Mucosa of rectum (tissue), 2 donors: ENCODE results near the gene ETFA.

Experiments
- H3K27ac ChIP-seq, 2 donors: one replicate each; pipeline ENCODE4 v1.7.0; 2013; ENCODE audit warnings: inconsistent platforms in 2 of 2, low read depth in 2 of 2, low read length in 2 of 2
- H3K27me3 ChIP-seq, 2 donors: one replicate each; pipeline ENCODE4 v1.7.0; 2013; ENCODE audit warnings: low read length in 2 of 2; ENCODE audit not compliant: control insufficient read depth in 2 of 2, insufficient read depth in 2 of 2
- H3K36me3 ChIP-seq, 2 donors: one replicate each; pipeline ENCODE4 v1.7.0; 2013; ENCODE audit warnings: low read length in 2 of 2; ENCODE audit not compliant: control insufficient read depth in 2 of 2, insufficient read depth in 2 of 2
- H3K4me1 ChIP-seq, 2 donors: one replicate each; pipeline ENCODE4 v1.7.0; 2013; ENCODE audit warnings: low read length in 2 of 2, mild to moderate bottlenecking in 1 of 2; ENCODE audit not compliant: control insufficient read depth in 2 of 2, insufficient read depth in 2 of 2
- H3K4me3 ChIP-seq, 2 donors: one replicate each; pipeline ENCODE4 v1.7.0; 2013; ENCODE audit warnings: low read length in 2 of 2
- H3K9ac ChIP-seq, 2 donors: one replicate each; pipeline ENCODE4 v1.7.0; 2013; ENCODE audit warnings: low read length in 2 of 2, low read depth in 1 of 2, mild to moderate bottlenecking in 1 of 2
- H3K9me3 ChIP-seq, 2 donors: one replicate each; pipeline ENCODE4 v1.7.0; 2013; ENCODE audit warnings: low read length in 2 of 2; ENCODE audit not compliant: control insufficient read depth in 2 of 2
- donor health status: healthy.
- donor health status: Normal muscosa, but diverticular disease.

The ETFA gene

DNA sequence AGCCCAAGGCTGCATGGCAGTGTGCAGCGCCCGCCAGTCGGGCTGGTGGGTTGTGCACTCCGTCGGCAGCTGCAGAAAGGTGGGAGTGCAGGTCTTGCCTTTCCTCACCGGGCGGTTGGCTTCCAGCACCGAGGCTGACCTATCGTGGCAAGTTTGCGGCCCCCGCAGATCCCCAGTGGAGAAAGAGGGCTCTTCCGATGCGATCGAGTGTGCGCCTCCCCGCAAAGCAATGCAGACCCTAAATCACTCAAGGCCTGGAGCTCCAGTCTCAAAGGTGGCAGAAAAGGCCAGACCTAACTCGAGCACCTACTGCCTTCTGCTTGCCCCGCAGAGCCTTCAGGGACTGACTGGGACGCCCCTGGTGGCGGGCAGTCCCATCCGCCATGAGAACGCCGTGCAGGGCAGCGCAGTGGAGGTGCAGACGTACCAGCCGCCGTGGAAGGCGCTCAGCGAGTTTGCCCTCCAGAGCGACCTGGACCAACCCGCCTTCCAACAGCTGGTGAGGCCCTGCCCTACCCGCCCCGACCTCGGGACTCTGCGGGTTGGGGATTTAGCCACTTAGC, 29.6 kb upstream of the ETFA start:
- Histone ChIP-seq H3K4me3 (peak overlapping the region; percentile 25 to 68), H3K9me3 (no peaks in the 10 kb centered on the region), H3K36me3 (no peaks in the 10 kb centered on the region), H3K27me3 (peaks cover 70 to 83% of the 10 kb centered on the region in 2 donors), H3K27ac (no peak overlapping the region), H3K4me1 (peaks cover 51 to 57% of the 10 kb centered on the region in 2 donors), H3K9ac (no peak overlapping the region)

- Histone ChIP-seq H3K27me3 (peaks cover 69 to 84% of the 10 kb centered on the region in 2 donors), H3K4me3 (peak overlapping the region; percentile 25 to 68), H3K4me1 (peaks cover 48 to 54% of the 10 kb centered on the region in 2 donors), H3K36me3 (no peaks in the 10 kb centered on the region), H3K9ac (no peak overlapping the region), H3K9me3 (no peaks in the 10 kb centered on the region), H3K27ac (no peak overlapping the region)
These were observed 29.0 kb upstream of the ETFA start for GRCh38 chr15:76340198-76340802.

DNA sequence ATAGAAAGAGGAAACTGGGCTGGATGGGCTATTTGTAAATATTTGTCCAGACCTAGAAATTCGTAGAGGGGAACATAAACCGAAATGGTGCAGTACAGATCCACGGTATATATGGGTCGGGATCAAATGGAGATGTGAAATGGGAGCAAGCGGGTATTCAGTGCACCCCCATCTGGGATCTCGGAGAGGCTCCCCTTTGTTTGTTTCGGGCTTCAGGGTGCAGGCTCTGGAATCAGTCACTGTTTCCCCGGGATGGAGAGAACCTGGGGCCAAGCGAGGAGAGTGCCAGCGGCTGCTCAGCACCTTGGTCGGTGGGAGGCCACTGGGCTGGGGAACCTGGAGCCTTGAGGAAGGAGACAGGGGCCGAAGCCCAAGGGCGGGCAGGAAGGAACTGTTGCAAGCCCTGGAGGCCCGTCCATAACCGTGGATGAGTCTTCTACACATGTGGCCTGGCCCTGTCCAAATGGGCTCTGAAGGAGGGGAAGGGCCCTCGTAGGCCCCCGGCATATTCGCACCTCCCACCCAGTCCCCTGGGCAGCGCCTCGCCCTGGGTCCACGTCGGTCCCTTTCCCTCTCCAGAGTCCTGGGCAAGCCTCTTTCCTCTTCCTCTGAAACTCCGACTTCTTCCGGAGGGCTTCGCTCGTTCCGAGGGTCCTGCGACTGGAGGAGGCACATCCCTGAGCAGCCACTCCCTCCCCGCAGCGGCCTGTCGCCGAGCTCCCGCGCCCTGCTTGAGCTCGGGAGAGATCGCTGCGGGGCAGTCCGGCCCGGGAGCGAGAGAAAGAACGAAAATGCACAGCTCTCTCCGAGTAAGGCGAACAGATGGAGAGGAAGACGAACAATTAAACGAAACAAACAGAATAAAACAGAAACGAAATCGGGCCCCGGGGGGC, 28.3 kb upstream of the ETFA start:
- peaks cover 51 to 57% of the 10 kb centered on the region in 2 donors for H3K4me1 ChIP-seq
- peak overlapping the region; percentile 25 to 68 for H3K4me3 ChIP-seq
- no peaks in the 10 kb centered on the region for H3K36me3 ChIP-seq
- peaks cover 68 to 82% of the 10 kb centered on the region in 2 donors for H3K27me3 ChIP-seq
- no peak overlapping the region for H3K27ac ChIP-seq
- no peaks in the 10 kb centered on the region for H3K9me3 ChIP-seq
- H3K9ac ChIP-seq, result no peak overlapping the region

GRCh38 chr15:76338486-76339304, 27.4 kb upstream of the ETFA start:
- H3K36me3 ChIP-seq, result no peaks in the 10 kb centered on the region
- H3K9ac ChIP-seq, result peak overlapping the region in 1 of 2 donors; percentile 10
- no peaks in the 10 kb centered on the region for H3K9me3 ChIP-seq
- H3K4me1 ChIP-seq, result peaks cover 51 to 57% of the 10 kb centered on the region in 2 donors
- no peak overlapping the region for H3K27ac ChIP-seq
- H3K27me3 ChIP-seq, result peaks cover 68 to 83% of the 10 kb centered on the region in 2 donors
- H3K4me3 ChIP-seq, result peak overlapping the region; percentile 8 to 69

GRCh38 chr15:76337696-76338485, 26.6 kb upstream of the ETFA start:
- Histone ChIP-seq H3K27ac (no peak overlapping the region), H3K4me3 (peak overlapping the region; percentile 38 to 69), H3K4me1 (peaks cover 47 to 56% of the 10 kb centered on the region in 2 donors), H3K27me3 (peaks cover 68 to 82% of the 10 kb centered on the region in 2 donors), H3K9ac (peak overlapping the region in 1 of 2 donors; percentile 10), H3K9me3 (no peaks in the 10 kb centered on the region), H3K36me3 (no peaks in the 10 kb centered on the region)

DNA sequence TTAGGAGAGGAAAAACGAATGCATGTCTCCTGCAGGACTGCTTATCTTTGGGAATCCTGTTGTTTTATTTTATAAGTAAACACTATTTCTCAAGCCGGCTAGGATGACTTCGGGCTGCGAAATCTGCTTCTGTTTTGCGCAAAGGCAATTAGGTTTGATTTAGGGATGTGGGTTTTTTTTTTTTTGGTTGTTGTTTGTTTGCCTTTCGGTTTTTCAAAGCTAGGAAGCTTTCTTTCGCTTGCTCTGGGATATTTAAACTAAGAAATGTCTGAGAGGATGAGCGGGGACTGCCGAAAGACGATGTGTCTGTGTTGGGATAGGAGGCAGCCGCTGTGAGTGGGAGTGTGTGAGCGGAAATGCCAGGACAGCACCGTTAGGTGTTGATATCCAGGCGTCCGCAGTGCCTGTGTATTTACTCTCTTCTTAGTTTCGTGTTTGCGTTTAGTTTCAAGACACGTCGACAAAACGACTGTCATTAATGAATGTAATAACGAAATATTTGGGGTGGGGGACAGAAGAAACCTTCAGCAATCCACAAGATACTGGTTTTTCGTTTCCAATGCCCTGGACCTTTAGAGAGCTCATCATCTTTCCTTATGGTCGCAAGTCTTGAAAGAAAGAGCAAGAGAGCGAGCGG, 25.9 kb upstream of the ETFA start:
- peak overlapping the region in 1 of 2 donors; percentile 24 for H3K27ac ChIP-seq
- H3K9me3 ChIP-seq, result no peaks in the 10 kb centered on the region
- H3K4me1 ChIP-seq, result peaks cover 47 to 54% of the 10 kb centered on the region in 2 donors
- no peaks in the 10 kb centered on the region for H3K36me3 ChIP-seq
- peak overlapping the region in 1 of 2 donors; percentile 10 for H3K9ac ChIP-seq
- peak overlapping the region; percentile 38 to 69 for H3K4me3 ChIP-seq
- peaks cover 68 to 79% of the 10 kb centered on the region in 2 donors for H3K27me3 ChIP-seq

DNA sequence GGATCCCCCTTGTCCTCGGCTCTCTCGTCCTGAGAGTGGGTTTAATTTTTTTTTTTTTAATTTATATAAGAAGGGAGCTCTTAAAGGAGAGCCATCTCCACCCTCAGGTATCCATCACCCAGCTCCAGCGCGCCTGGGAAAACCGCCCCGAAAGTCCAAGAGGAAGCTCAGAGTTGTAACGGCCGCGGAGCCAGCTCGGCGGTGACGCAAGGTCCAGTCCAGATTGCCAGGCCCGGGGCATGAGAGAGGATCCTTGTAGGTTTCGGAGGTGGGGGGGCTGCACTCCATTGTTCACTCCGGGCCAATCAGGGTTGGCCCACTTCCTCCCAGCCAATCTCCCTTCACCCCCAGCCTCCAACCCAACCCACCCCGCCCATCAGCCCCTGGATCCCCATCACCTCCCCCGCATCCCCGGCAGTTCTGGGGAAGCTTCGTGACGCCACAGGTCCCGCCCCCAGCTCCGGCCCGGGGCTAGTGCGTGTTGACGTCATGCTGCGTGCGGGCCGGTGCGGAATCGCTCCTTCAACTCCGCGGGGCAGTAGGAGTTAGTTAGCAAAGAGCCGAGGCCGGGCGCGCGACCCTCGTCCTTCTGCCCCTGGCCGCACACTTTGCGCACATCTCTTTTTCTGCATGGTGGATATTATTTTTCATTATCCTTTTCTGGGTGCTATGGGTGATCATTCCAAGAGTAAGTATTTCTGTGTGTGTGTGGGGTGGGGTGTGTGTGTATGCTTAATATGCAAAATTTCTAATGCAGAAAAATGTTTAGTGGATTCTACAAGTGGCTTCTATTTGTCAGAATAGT, 25.2 kb upstream of the ETFA start, which contains the start of gene ISL2:
Gene ISL2 (plus strand): TSS at position 520 of the 805 bp plus-strand sequence. CDS start 111 bp downstream, at position 631.
- peaks cover 42 to 47% of the 10 kb centered on the region in 2 donors for H3K4me1 ChIP-seq
- H3K27ac ChIP-seq, result peak within 1 kb of the TSS in 1 of 2 donors; percentile 38
- no peaks in the 10 kb centered on the region for H3K36me3 ChIP-seq
- H3K9ac ChIP-seq, result peak within 1 kb of the TSS; percentile 10 to 32
- peak within 1 kb of the TSS; percentile 38 to 73 for H3K4me3 ChIP-seq
- H3K27me3 ChIP-seq, result peaks cover 67 to 72% of the 10 kb centered on the region in 2 donors
- H3K9me3 ChIP-seq, result no peaks in the 10 kb centered on the region
